Endothelial cell (in vitro differentiated cells): ENCODE results near the gene TSTD1. TPM values are rescaled to one million over a fixed set of nuclear protein-coding genes. Genes with fewer than 3 reads are reported as not detected.
A peak's percentile ranks its signal among the peaks of the same experiment; 100 is the strongest.
"Not testable (repeated sequence)": the region's sequence is repeated elsewhere in the genome, so short reads cannot be mapped to it uniquely, and the experiment has no call there.

Source experiments
- DNase-seq: peaks from one replicate; pipeline ENCODE4 v3.0.0; 2021; ENCODE audit warnings: low spot score
- H3K27ac Mint-ChIP-seq: one replicate; pipeline ENCODE4 v1.8.0; 2021; ENCODE audit warnings: mixed read lengths, inconsistent platforms; ENCODE audit not compliant: unreplicated experiment
- H3K27me3 Mint-ChIP-seq: one replicate; pipeline ENCODE4 v1.8.0; 2021; ENCODE audit warnings: mild to moderate bottlenecking, moderate library complexity, mixed read lengths, inconsistent platforms; ENCODE audit not compliant: unreplicated experiment
- H3K36me3 Mint-ChIP-seq: one replicate; pipeline ENCODE4 v1.8.0; 2021; ENCODE audit warnings: mild to moderate bottlenecking, low read depth, mixed read lengths, inconsistent platforms; ENCODE audit not compliant: unreplicated experiment
- H3K4me1 Mint-ChIP-seq: one replicate; pipeline ENCODE4 v1.8.0; 2021; ENCODE audit warnings: mild to moderate bottlenecking, mixed read lengths, inconsistent platforms; ENCODE audit not compliant: unreplicated experiment
- H3K4me3 Mint-ChIP-seq: one replicate; pipeline ENCODE4 v1.8.0; 2021; ENCODE audit warnings: mild to moderate bottlenecking, mixed read lengths, inconsistent platforms; ENCODE audit not compliant: unreplicated experiment
- H3K9me3 Mint-ChIP-seq: one replicate; pipeline ENCODE4 v1.8.0; 2021; ENCODE audit warnings: mixed read lengths, inconsistent platforms; ENCODE audit not compliant: unreplicated experiment
- CTCF ChIP-seq: fragments of 200-600 bp; sonication (generic); IDR thresholded peaks from one replicate; pipeline ENCODE4 v1.5.0; 2021; ENCODE audit warnings: antibody characterized with exemption; ENCODE audit not compliant: unreplicated experiment
- total RNA-seq: library from RNA; stranded (reverse); fragmentation: NEBNext Ultra II Directional; extraction: Animal tissue kit (Norgen Biotek cat#: 25700); gene quantifications from one replicate; pipeline ENCODE4 v1.2.1, GENCODE V29; 2021; ENCODE audit not compliant: unreplicated experiment

TSTD1 gene
- total RNA-seq, 1 donor from 2014 or later: 14.2 TPM

GRCh38 chr1:161032409-161032808 is 6.4 kb downstream of the TSTD1 start:
- no peak overlapping the region for H3K27ac Mint-ChIP-seq
- no peak for DNase-seq
- peaks cover 10% of the 10 kb centered on the region for H3K36me3 Mint-ChIP-seq
- H3K4me1 Mint-ChIP-seq: no peaks in the 10 kb centered on the region
- H3K9me3 Mint-ChIP-seq: no peaks in the 10 kb centered on the region
- no peak for TF ChIP-seq CTCF
- no peak overlapping the region for H3K4me3 Mint-ChIP-seq
- H3K27me3 Mint-ChIP-seq: peaks cover 4% of the 10 kb centered on the region

GRCh38 chr1:161031874-161032273 is 6.9 kb downstream of the TSTD1 start:
- peaks cover 4% of the 10 kb centered on the region for H3K27me3 Mint-ChIP-seq
- TF ChIP-seq CTCF: no peak
- H3K4me1 Mint-ChIP-seq: no peaks in the 10 kb centered on the region
- H3K27ac Mint-ChIP-seq: no peak overlapping the region
- DNase-seq: no peak
- no peaks in the 10 kb centered on the region for H3K9me3 Mint-ChIP-seq
- H3K4me3 Mint-ChIP-seq: no peak overlapping the region
- H3K36me3 Mint-ChIP-seq: peaks cover 10% of the 10 kb centered on the region

- H3K27ac Mint-ChIP-seq, H3K4me3 Mint-ChIP-seq, H3K36me3 Mint-ChIP-seq, H3K9me3 Mint-ChIP-seq, H3K27me3 Mint-ChIP-seq, DNase-seq, H3K4me1 Mint-ChIP-seq: not testable (repeated sequence)
Observed at GRCh38 chr1:161029466-161029865, 9.3 kb downstream of the TSTD1 start.

GRCh38 chr1:161026954-161027353 is 11.8 kb downstream of the TSTD1 start:
- not testable (repeated sequence) for H3K4me1 Mint-ChIP-seq, DNase-seq, H3K27me3 Mint-ChIP-seq, H3K9me3 Mint-ChIP-seq, H3K27ac Mint-ChIP-seq, H3K36me3 Mint-ChIP-seq, H3K4me3 Mint-ChIP-seq

- H3K36me3 Mint-ChIP-seq: peaks cover 19% of the 10 kb centered on the region
- H3K9me3 Mint-ChIP-seq, DNase-seq: not testable (repeated sequence)
- peaks cover 42% of the 10 kb centered on the region for H3K4me1 Mint-ChIP-seq
- H3K27me3 Mint-ChIP-seq: peaks cover 13% of the 10 kb centered on the region
- peak overlapping the region; percentile 99 for H3K4me3 Mint-ChIP-seq
- H3K27ac Mint-ChIP-seq: peak overlapping the region; percentile 22
Observed at GRCh38 chr1:161022432-161022831, 16.3 kb downstream of the TSTD1 start.

GRCh38 chr1:161021970-161022353 is 16.8 kb downstream of the TSTD1 start:
- H3K27ac Mint-ChIP-seq: peak overlapping the region; percentile 99
- H3K4me1 Mint-ChIP-seq: peaks cover 46% of the 10 kb centered on the region
- peak overlapping the region; percentile 99 for H3K4me3 Mint-ChIP-seq
- no peak for TF ChIP-seq CTCF
- peaks cover 21% of the 10 kb centered on the region for H3K36me3 Mint-ChIP-seq
- H3K27me3 Mint-ChIP-seq: peaks cover 13% of the 10 kb centered on the region
- no peaks in the 10 kb centered on the region for H3K9me3 Mint-ChIP-seq
- DNase-seq: no peak
